SK-N-SH treated with all-trans-retinoic acid at 6 μM for 48 hours (cell line): ENCODE measurements around the gene DOK4.

Source experiments
- ATAC-seq: fragments of 200-7000 bp; cut with Tn5 transposase; 3 replicates; pipeline ENCODE4 v1.9.1; 2020; ENCODE audit warnings: mild to moderate bottlenecking, moderate library complexity
- ARNTL ChIP-seq: fragments of 450-650 bp; formaldehyde crosslinking; IDR thresholded peaks from 2 replicates; pipeline ENCODE4 v1.5.0; 2020; ENCODE audit warnings: low read depth, mild to moderate bottlenecking, moderate library complexity, borderline replicate concordance
- BACH2 ChIP-seq: fragments of 250-450 bp; sonication (Bioruptor Pico); IDR thresholded peaks from 2 replicates; pipeline ENCODE4 v1.9.0; 2021; ENCODE audit warnings: mild to moderate bottlenecking, borderline replicate concordance
- CSDC2 ChIP-seq: fragments of 250-450 bp; sonication (Bioruptor Pico); IDR thresholded peaks from 2 replicates; pipeline ENCODE4 v1.5.0; 2020; ENCODE audit warnings: mild to moderate bottlenecking, moderate library complexity
- ESRRG ChIP-seq: fragments of 250-450 bp; sonication (Bioruptor Pico); IDR thresholded peaks from 2 replicates; pipeline ENCODE4 v1.6.1; 2021; ENCODE audit warnings: mild to moderate bottlenecking
- GLIS3 ChIP-seq: fragments of 250-450 bp; sonication (Bioruptor Pico); IDR thresholded peaks from 2 replicates; pipeline ENCODE4 v1.5.0; 2020; ENCODE audit warnings: mild to moderate bottlenecking, moderate library complexity
- OSR1 ChIP-seq: fragments of 250-450 bp; sonication (Bioruptor Pico); IDR thresholded peaks from 2 replicates; pipeline ENCODE4 v1.8.0; 2022; ENCODE audit warnings: moderate library complexity, mild to moderate bottlenecking, inconsistent platforms
- RARB ChIP-seq: fragments of 250-450 bp; sonication (Bioruptor Pico); IDR thresholded peaks from 2 replicates; pipeline ENCODE4 v1.8.0; 2021; ENCODE audit warnings: mild to moderate bottlenecking, moderate library complexity
- SNAI2 ChIP-seq: fragments of 250-450 bp; sonication (Bioruptor Pico); IDR thresholded peaks from 2 replicates; pipeline ENCODE4 v1.5.0; 2020; ENCODE audit warnings: mild to moderate bottlenecking, moderate library complexity
- TCF4 ChIP-seq: fragments of 250-450 bp; sonication (Bioruptor Pico); IDR thresholded peaks from 2 replicates; pipeline ENCODE4 v1.8.0; 2021; ENCODE audit warnings: mild to moderate bottlenecking, moderate library complexity, borderline replicate concordance
- ZC3H10 ChIP-seq: fragments of 250-450 bp; sonication (Bioruptor Pico); IDR thresholded peaks from 2 replicates; pipeline ENCODE4 v1.5.1; 2021; ENCODE audit warnings: mild to moderate bottlenecking, moderate library complexity
- ZFP3 ChIP-seq: fragments of 250-450 bp; sonication (Bioruptor Pico); IDR thresholded peaks from 2 replicates; pipeline ENCODE4 v1.5.0; 2020; ENCODE audit warnings: mild to moderate bottlenecking, moderate library complexity
- ZFP30 ChIP-seq: fragments of 450-650 bp; formaldehyde crosslinking; IDR thresholded peaks from 2 replicates; pipeline ENCODE4 v1.5.0; 2022; ENCODE audit warnings: mild to moderate bottlenecking, moderate library complexity
- ZNF565 ChIP-seq: fragments of 450-650 bp; formaldehyde crosslinking; conservative IDR thresholded peaks from 2 replicates; pipeline ENCODE4 v1.5.0; 2020; ENCODE audit warnings: low read depth, mild to moderate bottlenecking, moderate library complexity
- ZNF70 ChIP-seq: fragments of 450-650 bp; formaldehyde crosslinking; IDR thresholded peaks from 2 replicates; pipeline ENCODE4 v1.5.0; 2020; ENCODE audit warnings: mild to moderate bottlenecking, moderate library complexity
- ZNF8 ChIP-seq: fragments of 450-650 bp; formaldehyde crosslinking; IDR thresholded peaks from 2 replicates; pipeline ENCODE4 v1.5.0; 2020; ENCODE audit warnings: mild to moderate bottlenecking, moderate library complexity
- TF ChIP-seq, protein P1 (sequence below): fragments of 250-450 bp; sonication (Bioruptor Pico); IDR thresholded peaks from 2 replicates; pipeline ENCODE4 v1.5.1; 2020; ENCODE audit warnings: low read depth, mild to moderate bottlenecking, moderate library complexity
- TF ChIP-seq, protein P2 (sequence below): fragments of 250-450 bp; sonication (Bioruptor Pico); IDR thresholded peaks from 2 replicates; pipeline ENCODE4 v1.8.0; 2021; ENCODE audit warnings: low read depth, mild to moderate bottlenecking, moderate library complexity, borderline replicate concordance
- TF ChIP-seq, protein P3 (sequence below): fragments of 250-450 bp; sonication (Bioruptor Pico); IDR thresholded peaks from 2 replicates; pipeline ENCODE4 v1.8.0; 2020; ENCODE audit warnings: mild to moderate bottlenecking, moderate library complexity, borderline replicate concordance
- TF ChIP-seq, protein P4 (sequence below): fragments of 250-450 bp; sonication (Bioruptor Pico); IDR thresholded peaks from 2 replicates; pipeline ENCODE4 v1.5.1; 2021; ENCODE audit warnings: mild to moderate bottlenecking, moderate library complexity

The DOK4 gene

DNA sequence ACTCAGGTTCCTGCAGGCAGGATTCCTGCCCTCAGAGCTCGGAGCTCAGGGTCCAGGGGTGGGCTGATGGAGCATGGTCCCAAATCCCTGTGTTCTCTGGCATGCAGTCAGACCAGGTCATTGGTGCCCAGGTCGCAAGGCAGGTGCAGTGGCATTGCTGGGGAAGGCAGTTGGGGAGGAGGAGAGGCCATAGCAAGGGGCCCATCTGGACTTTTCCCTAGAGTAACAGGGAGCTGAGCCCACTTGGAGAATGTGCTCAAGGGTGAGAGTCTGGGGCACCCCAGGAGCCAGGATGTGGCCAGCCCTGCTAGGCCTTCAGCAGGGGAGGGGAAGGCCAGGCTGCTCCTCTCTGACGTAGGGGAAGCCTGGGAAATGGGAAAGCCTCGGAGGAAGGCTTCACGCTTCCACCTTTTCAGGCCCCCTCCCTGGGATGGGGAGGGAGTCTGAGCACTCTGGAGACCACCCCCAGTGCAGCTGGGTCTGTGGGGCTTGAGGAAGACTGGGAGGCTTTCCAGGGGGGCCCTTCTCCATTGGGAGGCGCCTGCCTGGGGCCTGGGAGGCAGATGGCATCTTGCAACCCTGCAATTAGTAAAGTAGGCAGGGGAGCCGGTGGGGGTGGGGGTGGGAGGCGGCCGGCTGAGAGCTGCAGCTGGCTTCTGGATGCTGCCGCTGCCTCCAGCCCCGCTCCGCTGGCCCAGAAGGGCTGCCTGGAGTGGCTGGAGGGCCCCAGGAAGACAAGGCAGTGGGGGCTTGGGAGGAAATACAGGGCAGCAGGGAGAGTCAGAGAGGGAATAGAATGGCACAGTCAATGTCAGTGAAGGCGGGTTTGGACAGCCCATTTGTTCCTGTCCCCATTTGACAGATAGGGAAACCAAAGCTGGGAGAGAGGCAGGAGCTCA is 21.1 kb upstream of the DOK4 start:
- TF ChIP-seq ZFP3 (CRISPR knock-in tag) (peak; percentile 54; the same call in 1 of the 2 replicates), ZNF565 (no peak)
- ATAC-seq, result peak; percentile 8; the same call in 2 of the 3 replicates

DNA sequence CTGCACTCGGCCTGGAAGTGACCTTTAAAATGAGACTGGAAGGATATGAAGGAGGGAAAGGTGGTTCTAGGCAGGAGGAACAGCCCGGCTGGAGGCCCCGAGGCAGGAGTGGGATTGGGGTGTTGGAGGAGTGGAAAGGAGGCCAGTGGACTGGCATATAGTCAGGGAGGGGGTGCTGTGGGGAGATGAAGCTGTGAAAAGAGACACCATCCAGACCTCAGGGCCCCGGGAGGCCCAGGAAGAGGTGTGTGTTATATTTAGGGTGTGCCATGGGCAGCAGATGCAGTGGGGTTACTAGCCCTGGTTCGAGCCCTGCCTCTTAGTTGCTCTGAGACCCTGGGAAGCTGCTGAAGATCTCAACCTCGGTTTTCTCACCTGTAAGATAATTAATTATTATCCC is 18.9 kb upstream of the DOK4 start:
- no peak for TF ChIP-seq TCF4 (CRISPR knock-in tag)
- no peak for TF ChIP-seq BACH2 (CRISPR knock-in tag)
- TF ChIP-seq RARB (CRISPR knock-in tag), result no peak
- TF ChIP-seq ZNF8 (CRISPR knock-in tag), result no peak
- TF ChIP-seq ZFP30 (CRISPR knock-in tag), result no peak
- TF ChIP-seq SNAI2 (CRISPR knock-in tag), result no peak
- no peak for TF ChIP-seq ZNF565
- TF ChIP-seq, protein P1, sequence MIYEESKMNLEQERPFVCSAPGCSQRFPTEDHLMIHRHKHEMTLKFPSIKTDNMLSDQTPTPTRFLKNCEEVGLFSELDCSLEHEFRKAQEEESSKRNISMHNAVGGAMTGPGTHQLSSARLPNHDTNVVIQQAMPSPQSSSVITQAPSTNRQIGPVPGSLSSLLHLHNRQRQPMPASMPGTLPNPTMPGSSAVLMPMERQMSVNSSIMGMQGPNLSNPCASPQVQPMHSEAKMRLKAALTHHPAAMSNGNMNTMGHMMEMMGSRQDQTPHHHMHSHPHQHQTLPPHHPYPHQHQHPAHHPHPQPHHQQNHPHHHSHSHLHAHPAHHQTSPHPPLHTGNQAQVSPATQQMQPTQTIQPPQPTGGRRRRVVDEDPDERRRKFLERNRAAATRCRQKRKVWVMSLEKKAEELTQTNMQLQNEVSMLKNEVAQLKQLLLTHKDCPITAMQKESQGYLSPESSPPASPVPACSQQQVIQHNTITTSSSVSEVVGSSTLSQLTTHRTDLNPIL (CRISPR knock-in tag), result no peak
- no peak for TF ChIP-seq ZNF70 (CRISPR knock-in tag)
- TF ChIP-seq ZFP3 (CRISPR knock-in tag), result no peak
- TF ChIP-seq ARNTL, result no peak
- TF ChIP-seq OSR1 (CRISPR knock-in tag), result no peak
- no peak for TF ChIP-seq ESRRG (CRISPR knock-in tag)
- TF ChIP-seq, protein P2, sequence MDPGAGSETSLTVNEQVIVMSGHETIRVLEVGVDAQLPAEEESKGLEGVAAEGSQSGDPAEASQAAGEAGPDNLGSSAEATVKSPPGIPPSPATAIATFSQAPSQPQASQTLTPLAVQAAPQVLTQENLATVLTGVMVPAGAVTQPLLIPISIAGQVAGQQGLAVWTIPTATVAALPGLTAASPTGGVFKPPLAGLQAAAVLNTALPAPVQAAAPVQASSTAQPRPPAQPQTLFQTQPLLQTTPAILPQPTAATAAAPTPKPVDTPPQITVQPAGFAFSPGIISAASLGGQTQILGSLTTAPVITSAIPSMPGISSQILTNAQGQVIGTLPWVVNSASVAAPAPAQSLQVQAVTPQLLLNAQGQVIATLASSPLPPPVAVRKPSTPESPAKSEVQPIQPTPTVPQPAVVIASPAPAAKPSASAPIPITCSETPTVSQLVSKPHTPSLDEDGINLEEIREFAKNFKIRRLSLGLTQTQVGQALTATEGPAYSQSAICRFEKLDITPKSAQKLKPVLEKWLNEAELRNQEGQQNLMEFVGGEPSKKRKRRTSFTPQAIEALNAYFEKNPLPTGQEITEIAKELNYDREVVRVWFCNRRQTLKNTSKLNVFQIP, result no peak
- TF ChIP-seq, protein P3, sequence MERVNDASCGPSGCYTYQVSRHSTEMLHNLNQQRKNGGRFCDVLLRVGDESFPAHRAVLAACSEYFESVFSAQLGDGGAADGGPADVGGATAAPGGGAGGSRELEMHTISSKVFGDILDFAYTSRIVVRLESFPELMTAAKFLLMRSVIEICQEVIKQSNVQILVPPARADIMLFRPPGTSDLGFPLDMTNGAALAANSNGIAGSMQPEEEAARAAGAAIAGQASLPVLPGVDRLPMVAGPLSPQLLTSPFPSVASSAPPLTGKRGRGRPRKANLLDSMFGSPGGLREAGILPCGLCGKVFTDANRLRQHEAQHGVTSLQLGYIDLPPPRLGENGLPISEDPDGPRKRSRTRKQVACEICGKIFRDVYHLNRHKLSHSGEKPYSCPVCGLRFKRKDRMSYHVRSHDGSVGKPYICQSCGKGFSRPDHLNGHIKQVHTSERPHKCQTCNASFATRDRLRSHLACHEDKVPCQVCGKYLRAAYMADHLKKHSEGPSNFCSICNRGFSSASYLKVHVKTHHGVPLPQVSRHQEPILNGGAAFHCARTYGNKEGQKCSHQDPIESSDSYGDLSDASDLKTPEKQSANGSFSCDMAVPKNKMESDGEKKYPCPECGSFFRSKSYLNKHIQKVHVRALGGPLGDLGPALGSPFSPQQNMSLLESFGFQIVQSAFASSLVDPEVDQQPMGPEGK (CRISPR knock-in tag), result no peak
- ATAC-seq, result no peak

DNA sequence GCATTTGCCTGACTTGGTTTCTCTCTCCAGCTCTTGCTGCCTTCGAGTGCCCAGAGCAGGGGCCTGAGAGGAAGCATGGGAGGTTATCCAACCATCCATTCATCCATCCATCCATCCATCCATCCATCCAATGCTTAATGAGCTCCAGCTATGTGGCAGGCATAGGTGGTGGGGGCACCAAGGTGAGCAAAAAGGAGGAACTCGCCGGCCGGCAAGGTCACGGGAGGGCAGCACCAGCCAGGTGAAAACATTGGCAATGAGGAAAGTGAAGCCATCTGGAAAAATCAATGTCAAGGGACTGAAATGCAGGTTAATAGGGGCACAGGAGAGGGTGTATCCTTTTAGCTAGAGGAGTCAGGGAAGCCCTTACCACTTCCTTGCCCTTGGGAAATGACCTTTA is 18.2 kb upstream of the DOK4 start:
- TF ChIP-seq ESRRG (CRISPR knock-in tag), result no peak
- peak; percentile 59 for TF ChIP-seq ZNF70 (CRISPR knock-in tag)
- TF ChIP-seq, all 23 proteins: peak for 1

DNA sequence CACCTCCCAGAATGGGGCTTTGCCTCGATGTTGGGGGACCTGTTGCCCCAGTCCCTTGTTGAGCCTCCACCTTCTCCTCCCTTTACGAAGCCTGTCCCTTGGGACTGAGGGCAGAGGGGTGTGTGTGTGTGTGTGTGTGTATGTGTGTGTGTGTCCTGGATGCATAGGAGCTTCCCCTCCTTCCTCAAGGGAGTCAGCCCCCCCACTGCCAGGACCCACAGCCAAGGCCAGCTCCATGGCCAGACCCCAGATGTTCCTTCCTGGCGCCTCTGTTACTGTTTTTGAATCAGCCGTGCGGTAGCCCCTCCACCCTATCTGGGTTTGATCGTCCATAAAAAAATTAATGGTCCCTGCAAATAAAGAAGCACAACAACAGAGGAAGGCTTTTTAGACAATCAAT is 17.7 kb upstream of the DOK4 start:
- no peak for ATAC-seq
- TF ChIP-seq ARNTL, result no peak
- TF ChIP-seq, protein P4, sequence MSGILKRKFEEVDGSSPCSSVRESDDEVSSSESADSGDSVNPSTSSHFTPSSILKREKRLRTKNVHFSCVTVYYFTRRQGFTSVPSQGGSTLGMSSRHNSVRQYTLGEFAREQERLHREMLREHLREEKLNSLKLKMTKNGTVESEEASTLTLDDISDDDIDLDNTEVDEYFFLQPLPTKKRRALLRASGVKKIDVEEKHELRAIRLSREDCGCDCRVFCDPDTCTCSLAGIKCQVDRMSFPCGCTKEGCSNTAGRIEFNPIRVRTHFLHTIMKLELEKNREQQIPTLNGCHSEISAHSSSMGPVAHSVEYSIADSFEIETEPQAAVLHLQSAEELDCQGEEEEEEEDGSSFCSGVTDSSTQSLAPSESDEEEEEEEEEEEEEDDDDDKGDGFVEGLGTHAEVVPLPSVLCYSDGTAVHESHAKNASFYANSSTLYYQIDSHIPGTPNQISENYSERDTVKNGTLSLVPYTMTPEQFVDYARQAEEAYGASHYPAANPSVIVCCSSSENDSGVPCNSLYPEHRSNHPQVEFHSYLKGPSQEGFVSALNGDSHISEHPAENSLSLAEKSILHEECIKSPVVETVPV (CRISPR knock-in tag), result no peak
- no peak for TF ChIP-seq RARB (CRISPR knock-in tag)
- no peak for TF ChIP-seq ZNF8 (CRISPR knock-in tag)
- TF ChIP-seq CSDC2, result no peak
- no peak for TF ChIP-seq ZFP30 (CRISPR knock-in tag)
- TF ChIP-seq ZNF70 (CRISPR knock-in tag), result no peak
- TF ChIP-seq, protein P3 (CRISPR knock-in tag), result no peak
- TF ChIP-seq TCF4 (CRISPR knock-in tag), result no peak
- no peak for TF ChIP-seq ZC3H10 (CRISPR knock-in tag)
- no peak for TF ChIP-seq ESRRG (CRISPR knock-in tag)
- no peak for TF ChIP-seq GLIS3 (CRISPR knock-in tag)

More for the DNA sequence above, 18.2 kb upstream of the DOK4 start:
- ATAC-seq, result no peak
